DND-41 (cell line): ENCODE data around the gene PHKA1.

Experiments used
- ATAC-seq: fragments of 200-7000 bp; cut with Tn5 transposase; 3 replicates; pipeline ENCODE4 v1.9.1; 2021; ENCODE audit warnings: low read depth; ENCODE audit not compliant: insufficient read depth
- DNase-seq: peaks from one replicate; pipeline ENCODE4 v3.0.0-alpha.2; 2020
- H2AFZ ChIP-seq: 2 replicates; pipeline ENCODE4 v1.6.0; 2012; ENCODE audit warnings: low read depth, low read length
- H3K27ac ChIP-seq: 2 replicates; pipeline ENCODE4 v1.5.1; 2012; ENCODE audit warnings: low read length, inconsistent platforms
- H3K27me3 ChIP-seq: fragments of 200-600 bp; sonication (generic); 2 replicates; pipeline ENCODE4 v1.6.0; 2012; ENCODE audit warnings: low read length, mild to moderate bottlenecking, inconsistent platforms; ENCODE audit not compliant: insufficient read depth, poor library complexity
- H3K36me3 ChIP-seq: 2 replicates; pipeline ENCODE4 v1.5.1; 2012; ENCODE audit warnings: low read length, inconsistent platforms; ENCODE audit not compliant: insufficient read depth
- H3K4me1 ChIP-seq: 2 replicates; pipeline ENCODE4 v1.5.1; 2012; ENCODE audit warnings: mild to moderate bottlenecking, low read length; ENCODE audit not compliant: insufficient read depth
- H3K4me2 ChIP-seq: 2 replicates; pipeline ENCODE4 v1.6.0; 2012; ENCODE audit warnings: mild to moderate bottlenecking, moderate library complexity, low read length, inconsistent platforms; ENCODE audit not compliant: insufficient read depth
- H3K4me3 ChIP-seq, 2 experiments: fragments of 200-600 bp in 1 of 2; shearing (Covaris generic) in 1 of 2; 2 replicates each; pipeline ENCODE4 v1.5.1; 2012 to 2016; ENCODE audit warnings: inconsistent platforms in 2 of 2, low read length in 2 of 2, mild to moderate bottlenecking in 2 of 2, low read depth in 1 of 2, moderate library complexity in 1 of 2
- H3K79me2 ChIP-seq: 2 replicates; pipeline ENCODE4 v1.6.0; 2012; ENCODE audit warnings: low read length, inconsistent platforms; ENCODE audit not compliant: insufficient read depth
- H3K9ac ChIP-seq: 2 replicates; pipeline ENCODE4 v1.6.0; 2012; ENCODE audit warnings: low read depth, mild to moderate bottlenecking, inconsistent platforms, low read length, moderate library complexity
- H3K9me3 ChIP-seq: 2 replicates; pipeline ENCODE4 v1.5.1; 2012; ENCODE audit warnings: low read length, moderate library complexity, mild to moderate bottlenecking, inconsistent platforms; ENCODE audit not compliant: insufficient read depth, severe bottlenecking
- H4K20me1 ChIP-seq: 2 replicates; pipeline ENCODE4 v1.6.0; 2012; ENCODE audit warnings: low read length; ENCODE audit not compliant: insufficient read depth
- EZH2 ChIP-seq: IDR thresholded peaks from 3 replicates; pipeline ENCODE4 v1.6.1; 2012; ENCODE audit warnings: borderline replicate concordance, low read depth, mild to moderate bottlenecking, moderate library complexity, low read length, inconsistent platforms; ENCODE audit not compliant: severe bottlenecking
- TF ChIP-seq, protein P1 (sequence below): IDR thresholded peaks from 2 replicates; pipeline ENCODE4 v1.5.1; 2012; ENCODE audit warnings: borderline replicate concordance, low read length, moderate library complexity, mild to moderate bottlenecking; ENCODE audit not compliant: poor library complexity, severe bottlenecking; ENCODE audit errors: extremely low read depth

PHKA1 gene

GRCh38 chrX:72713130-72713529 lies 976 bp downstream of the PHKA1 start:
- no peak for TF ChIP-seq EZH2
- TF ChIP-seq, protein P1, sequence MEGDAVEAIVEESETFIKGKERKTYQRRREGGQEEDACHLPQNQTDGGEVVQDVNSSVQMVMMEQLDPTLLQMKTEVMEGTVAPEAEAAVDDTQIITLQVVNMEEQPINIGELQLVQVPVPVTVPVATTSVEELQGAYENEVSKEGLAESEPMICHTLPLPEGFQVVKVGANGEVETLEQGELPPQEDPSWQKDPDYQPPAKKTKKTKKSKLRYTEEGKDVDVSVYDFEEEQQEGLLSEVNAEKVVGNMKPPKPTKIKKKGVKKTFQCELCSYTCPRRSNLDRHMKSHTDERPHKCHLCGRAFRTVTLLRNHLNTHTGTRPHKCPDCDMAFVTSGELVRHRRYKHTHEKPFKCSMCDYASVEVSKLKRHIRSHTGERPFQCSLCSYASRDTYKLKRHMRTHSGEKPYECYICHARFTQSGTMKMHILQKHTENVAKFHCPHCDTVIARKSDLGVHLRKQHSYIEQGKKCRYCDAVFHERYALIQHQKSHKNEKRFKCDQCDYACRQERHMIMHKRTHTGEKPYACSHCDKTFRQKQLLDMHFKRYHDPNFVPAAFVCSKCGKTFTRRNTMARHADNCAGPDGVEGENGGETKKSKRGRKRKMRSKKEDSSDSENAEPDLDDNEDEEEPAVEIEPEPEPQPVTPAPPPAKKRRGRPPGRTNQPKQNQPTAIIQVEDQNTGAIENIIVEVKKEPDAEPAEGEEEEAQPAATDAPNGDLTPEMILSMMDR, result no peak
- Histone ChIP-seq H3K4me2 (no peak overlapping the region), H3K4me3 (no peak overlapping the region), H3K27me3 (no peaks in the 10 kb centered on the region), H3K9me3 (no peaks in the 10 kb centered on the region), H3K36me3 (no peaks in the 10 kb centered on the region), H4K20me1 (no peaks in the 10 kb centered on the region), H3K9ac (no peak overlapping the region), H3K79me2 (no peaks in the 10 kb centered on the region), H3K4me1 (no peaks in the 10 kb centered on the region), H3K27ac (no peak overlapping the region), H2AFZ (no peak overlapping the region)
- ATAC-seq (no peak), DNase-seq (no peak)

DNA sequence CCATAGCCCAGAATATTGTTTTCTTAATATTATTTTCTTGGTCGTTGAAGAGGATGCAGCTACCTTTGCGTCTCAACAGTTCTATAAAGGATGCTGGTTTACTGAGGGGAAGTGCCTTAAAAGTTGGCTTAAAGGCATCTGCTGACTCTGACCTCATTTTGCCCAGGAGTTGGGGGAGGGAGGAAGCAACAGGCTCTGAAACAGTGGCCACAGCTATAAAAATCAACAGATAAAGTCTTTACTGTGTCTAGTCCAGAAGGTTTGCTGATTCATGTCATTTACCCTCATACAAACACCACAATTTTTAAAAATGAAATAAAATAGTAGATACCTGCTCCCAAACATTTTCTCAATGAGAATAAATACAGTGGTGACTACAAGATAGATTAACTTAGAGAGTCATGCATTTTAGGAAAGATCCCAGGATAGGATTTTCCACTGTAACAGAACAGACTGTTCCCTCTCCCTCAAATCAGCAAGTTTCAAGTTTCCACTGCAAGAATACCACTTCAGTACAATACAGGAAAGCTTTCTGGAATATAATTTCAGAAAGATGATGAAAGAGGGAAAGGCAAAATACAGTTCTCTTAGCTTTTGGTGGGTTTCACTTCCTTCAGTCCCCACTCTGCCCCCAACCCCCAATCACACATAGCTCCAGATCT lies 1.9 kb downstream of the PHKA1 start:
- Histone ChIP-seq H3K36me3 (no peaks in the 10 kb centered on the region), H3K9me3 (no peaks in the 10 kb centered on the region), H2AFZ (no peak overlapping the region), H3K4me3 (no peak overlapping the region), H4K20me1 (no peaks in the 10 kb centered on the region), H3K4me1 (no peaks in the 10 kb centered on the region), H3K4me2 (no peak overlapping the region), H3K79me2 (no peaks in the 10 kb centered on the region), H3K9ac (no peak overlapping the region), H3K27me3 (no peaks in the 10 kb centered on the region), H3K27ac (no peak overlapping the region)
- ATAC-seq (no peak), DNase-seq (no peak)
- TF ChIP-seq, protein P1, result no peak
- TF ChIP-seq EZH2, result no peak

DNA sequence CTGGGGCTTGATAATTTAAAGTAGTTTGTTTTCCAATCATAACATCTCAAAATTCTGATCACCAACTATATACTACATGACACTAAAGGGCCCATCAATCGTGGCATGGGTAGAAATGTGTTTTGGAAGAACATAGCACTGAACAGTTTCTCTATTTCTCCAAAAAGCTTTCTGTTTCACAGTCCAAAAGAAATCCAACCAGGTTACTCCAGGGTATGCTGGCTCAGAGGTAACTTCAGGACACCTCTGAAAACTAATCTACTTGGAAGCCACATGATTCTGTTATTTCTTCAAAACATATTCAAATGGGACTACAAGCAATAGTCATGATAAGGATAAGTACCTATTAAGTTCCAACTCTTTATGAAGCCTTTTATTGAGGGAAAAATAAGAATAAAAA lies 8.3 kb downstream of the PHKA1 start:
- H3K79me2 ChIP-seq, result no peaks in the 10 kb centered on the region
- no peaks in the 10 kb centered on the region for H4K20me1 ChIP-seq
- no peak for ATAC-seq
- H3K4me2 ChIP-seq, result no peak overlapping the region
- no peaks in the 10 kb centered on the region for H3K36me3 ChIP-seq
- H3K4me1 ChIP-seq, result no peaks in the 10 kb centered on the region
- H3K4me3 ChIP-seq, result no peak overlapping the region
- no peaks in the 10 kb centered on the region for H3K27me3 ChIP-seq
- no peaks in the 10 kb centered on the region for H3K9me3 ChIP-seq
- H2AFZ ChIP-seq, result no peak overlapping the region
- no peak overlapping the region for H3K9ac ChIP-seq
- H3K27ac ChIP-seq, result no peak overlapping the region
- no peak for DNase-seq
- TF ChIP-seq, protein P1, result no peak
- TF ChIP-seq EZH2, result no peak
